Colonic mucosa (tissue), 4 donors: Measurements from ENCODE around the gene HUS1B. TPM values are rescaled to one million over a fixed set of nuclear protein-coding genes. Genes with fewer than 3 reads are reported as not detected.

Experiments used
- DNase-seq: peaks from one replicate; pipeline ENCODE4 v3.0.0-alpha.2; 2020
- H3K27ac ChIP-seq: fragments of 200-600 bp; one replicate; pipeline ENCODE4 v1.8.0; 2021
- H3K27me3 ChIP-seq: fragments of 200-600 bp; one replicate; pipeline ENCODE4 v1.8.0; 2021
- H3K36me3 ChIP-seq: fragments of 200-600 bp; one replicate; pipeline ENCODE4 v1.8.0; 2021
- H3K4me1 ChIP-seq: fragments of 200-600 bp; one replicate; pipeline ENCODE4 v1.8.0; 2021; ENCODE audit warnings: mild to moderate bottlenecking
- H3K4me3 ChIP-seq: fragments of 200-600 bp; one replicate; pipeline ENCODE4 v1.8.0; 2021
- H3K9ac ChIP-seq, 2 donors: one replicate each; pipeline ENCODE4 v1.7.0; 2013; ENCODE audit warnings: control low read depth in 2 of 2, low read depth in 2 of 2, low read length in 2 of 2
- H3K9me3 ChIP-seq: fragments of 200-600 bp; one replicate; pipeline ENCODE4 v1.8.0; 2021
- intact Hi-C: fragments of 100-400 bp; cut with DNase I; formaldehyde crosslinking; loops from one replicate; pipeline ENCODE4 v1.14.1; 2022
- total RNA-seq, 2 donors: library from RNA; stranded (reverse); fragmentation: NEBNext Ultra II Directional in 1 of 2; extraction: Animal tissue kit (Norgen Biotek cat#: 25700) in 1 of 2; gene quantifications; one replicate each; pipeline ENCODE4 v1.2.1, GENCODE V29; 2021
- TF ChIP-seq, protein P1 (sequence below): fragments of 200-600 bp; IDR thresholded peaks from one replicate; pipeline ENCODE4 v1.8.0; 2022; ENCODE audit warnings: antibody characterized with exemption, mild to moderate bottlenecking
- donor health status: healthy.
- donor health status: DM: no; HTN: no; CAD: no.
- donor health status: DM: no; HTN: no; CAD: no.

HUS1B gene
- total RNA-seq, 2 donors from 2014 or later: 0.64 to 1.1 TPM

DNA sequence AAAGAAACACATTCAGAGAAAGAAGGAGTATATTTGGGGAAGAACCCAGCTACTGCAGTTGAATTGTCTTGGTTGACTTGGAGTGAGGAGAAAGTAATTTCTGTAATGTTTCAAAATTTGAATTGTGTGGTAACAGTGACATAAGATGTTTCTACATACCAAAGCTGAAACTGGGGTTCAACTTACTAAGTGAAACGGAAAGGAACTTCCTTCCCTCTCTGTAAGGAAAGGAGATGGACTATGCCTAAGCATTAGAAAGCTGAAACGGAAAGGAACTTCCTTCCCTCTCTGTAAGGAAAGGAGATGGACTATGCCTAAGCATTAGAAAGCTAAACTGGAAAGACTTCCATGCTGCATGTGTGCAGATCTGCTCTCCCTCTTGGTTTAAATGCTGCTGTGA is 46.0 kb downstream of the HUS1B start:
- no peak for DNase-seq
- Histone ChIP-seq H3K9me3 (no peaks in the 10 kb centered on the region), H3K9ac (no peak overlapping the region), H3K27me3 (no peaks in the 10 kb centered on the region), H3K4me1 (no peaks in the 10 kb centered on the region), H3K4me3 (no peak overlapping the region), H3K27ac (no peak overlapping the region), H3K36me3 (no peaks in the 10 kb centered on the region)
- intact Hi-C loops: no loop called here
- TF ChIP-seq, protein P1, sequence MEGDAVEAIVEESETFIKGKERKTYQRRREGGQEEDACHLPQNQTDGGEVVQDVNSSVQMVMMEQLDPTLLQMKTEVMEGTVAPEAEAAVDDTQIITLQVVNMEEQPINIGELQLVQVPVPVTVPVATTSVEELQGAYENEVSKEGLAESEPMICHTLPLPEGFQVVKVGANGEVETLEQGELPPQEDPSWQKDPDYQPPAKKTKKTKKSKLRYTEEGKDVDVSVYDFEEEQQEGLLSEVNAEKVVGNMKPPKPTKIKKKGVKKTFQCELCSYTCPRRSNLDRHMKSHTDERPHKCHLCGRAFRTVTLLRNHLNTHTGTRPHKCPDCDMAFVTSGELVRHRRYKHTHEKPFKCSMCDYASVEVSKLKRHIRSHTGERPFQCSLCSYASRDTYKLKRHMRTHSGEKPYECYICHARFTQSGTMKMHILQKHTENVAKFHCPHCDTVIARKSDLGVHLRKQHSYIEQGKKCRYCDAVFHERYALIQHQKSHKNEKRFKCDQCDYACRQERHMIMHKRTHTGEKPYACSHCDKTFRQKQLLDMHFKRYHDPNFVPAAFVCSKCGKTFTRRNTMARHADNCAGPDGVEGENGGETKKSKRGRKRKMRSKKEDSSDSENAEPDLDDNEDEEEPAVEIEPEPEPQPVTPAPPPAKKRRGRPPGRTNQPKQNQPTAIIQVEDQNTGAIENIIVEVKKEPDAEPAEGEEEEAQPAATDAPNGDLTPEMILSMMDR: no peak

DNA sequence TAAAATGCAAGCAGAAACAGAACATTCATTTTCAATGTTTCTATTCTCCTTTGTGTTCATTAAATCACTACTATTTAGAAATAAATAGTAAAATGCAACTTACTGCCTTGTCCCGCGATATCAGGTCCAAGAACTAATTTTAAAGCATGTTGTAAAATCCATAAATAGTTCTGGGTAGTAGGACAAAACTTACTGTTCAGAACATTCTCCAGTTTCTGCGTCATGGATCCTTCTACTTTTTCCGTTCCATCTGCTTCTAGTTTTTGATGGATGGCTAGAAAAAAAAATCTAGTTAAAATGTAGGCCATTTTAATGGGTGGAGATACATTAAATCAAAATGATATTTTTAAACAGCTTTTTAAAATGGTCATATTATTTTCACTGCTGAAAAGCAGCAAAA is 47.0 kb downstream of the HUS1B start:
- Histone ChIP-seq H3K9ac (no peak overlapping the region), H3K4me1 (no peaks in the 10 kb centered on the region), H3K36me3 (no peaks in the 10 kb centered on the region), H3K9me3 (no peaks in the 10 kb centered on the region), H3K27ac (no peak overlapping the region), H3K27me3 (no peaks in the 10 kb centered on the region), H3K4me3 (no peak overlapping the region)
- intact Hi-C loops: no loop called here
- TF ChIP-seq, protein P1: no peak
- DNase-seq: no peak

DNA sequence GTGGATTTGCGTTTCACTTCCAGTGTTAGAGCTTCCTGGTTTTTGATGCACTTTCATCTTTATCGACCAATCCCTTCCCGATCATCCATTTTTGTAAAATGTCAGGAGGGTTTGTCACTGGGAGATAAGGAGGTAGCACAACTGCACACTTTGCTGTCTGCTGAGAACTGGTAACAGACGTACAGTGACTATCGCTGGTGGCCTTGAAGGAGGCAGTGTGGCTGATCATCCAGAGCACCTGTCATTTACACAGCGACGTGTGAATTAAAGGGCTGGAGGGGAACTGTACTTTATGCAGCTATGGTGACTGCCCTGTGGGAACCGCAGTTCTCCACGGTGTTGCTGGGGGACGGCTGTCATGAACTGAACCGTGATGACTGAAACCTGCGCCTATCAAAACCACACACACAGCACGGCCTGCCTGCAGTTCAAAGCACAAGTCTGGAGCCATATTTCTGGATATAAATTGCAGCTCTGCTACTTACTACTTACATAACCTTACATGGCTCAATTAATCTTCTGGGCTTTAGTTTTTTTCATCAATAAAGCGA is 50.0 kb downstream of the HUS1B start:
- H3K36me3 ChIP-seq: no peaks in the 10 kb centered on the region
- H3K4me3 ChIP-seq: no peak overlapping the region
- intact Hi-C loops: no loop called here
- H3K4me1 ChIP-seq: no peaks in the 10 kb centered on the region
- no peak overlapping the region for H3K9ac ChIP-seq
- no peak overlapping the region for H3K27ac ChIP-seq
- no peak for DNase-seq
- H3K27me3 ChIP-seq: no peaks in the 10 kb centered on the region
- TF ChIP-seq, protein P1: no peak
- no peaks in the 10 kb centered on the region for H3K9me3 ChIP-seq

Other genes starting within 250 kb of the HUS1B start
- gene EXOC2, start 36.0 kb upstream of the HUS1B start, total RNA-seq: 10 to 100 TPM; 18.3 to 19.6 TPM